RCC 7860 (cell line): ENCODE measurements around the gene SSTR4.
"Not testable (repeated sequence)": the region's sequence is repeated elsewhere in the genome, so short reads cannot be mapped to it uniquely, and the experiment has no call there.

Source experiments
- DNase-seq: peaks from one replicate; pipeline ENCODE4 v3.0.0-alpha.2; 2015; ENCODE audit warnings: low spot score
- FAIRE-seq: peaks from 2 replicates; lab custom pipeline; 2012; peaks lifted over from hg19 to GRCh38; lab: Jason Lieb, UNC

SSTR4 gene, protein sequence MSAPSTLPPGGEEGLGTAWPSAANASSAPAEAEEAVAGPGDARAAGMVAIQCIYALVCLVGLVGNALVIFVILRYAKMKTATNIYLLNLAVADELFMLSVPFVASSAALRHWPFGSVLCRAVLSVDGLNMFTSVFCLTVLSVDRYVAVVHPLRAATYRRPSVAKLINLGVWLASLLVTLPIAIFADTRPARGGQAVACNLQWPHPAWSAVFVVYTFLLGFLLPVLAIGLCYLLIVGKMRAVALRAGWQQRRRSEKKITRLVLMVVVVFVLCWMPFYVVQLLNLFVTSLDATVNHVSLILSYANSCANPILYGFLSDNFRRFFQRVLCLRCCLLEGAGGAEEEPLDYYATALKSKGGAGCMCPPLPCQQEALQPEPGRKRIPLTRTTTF

DNA sequence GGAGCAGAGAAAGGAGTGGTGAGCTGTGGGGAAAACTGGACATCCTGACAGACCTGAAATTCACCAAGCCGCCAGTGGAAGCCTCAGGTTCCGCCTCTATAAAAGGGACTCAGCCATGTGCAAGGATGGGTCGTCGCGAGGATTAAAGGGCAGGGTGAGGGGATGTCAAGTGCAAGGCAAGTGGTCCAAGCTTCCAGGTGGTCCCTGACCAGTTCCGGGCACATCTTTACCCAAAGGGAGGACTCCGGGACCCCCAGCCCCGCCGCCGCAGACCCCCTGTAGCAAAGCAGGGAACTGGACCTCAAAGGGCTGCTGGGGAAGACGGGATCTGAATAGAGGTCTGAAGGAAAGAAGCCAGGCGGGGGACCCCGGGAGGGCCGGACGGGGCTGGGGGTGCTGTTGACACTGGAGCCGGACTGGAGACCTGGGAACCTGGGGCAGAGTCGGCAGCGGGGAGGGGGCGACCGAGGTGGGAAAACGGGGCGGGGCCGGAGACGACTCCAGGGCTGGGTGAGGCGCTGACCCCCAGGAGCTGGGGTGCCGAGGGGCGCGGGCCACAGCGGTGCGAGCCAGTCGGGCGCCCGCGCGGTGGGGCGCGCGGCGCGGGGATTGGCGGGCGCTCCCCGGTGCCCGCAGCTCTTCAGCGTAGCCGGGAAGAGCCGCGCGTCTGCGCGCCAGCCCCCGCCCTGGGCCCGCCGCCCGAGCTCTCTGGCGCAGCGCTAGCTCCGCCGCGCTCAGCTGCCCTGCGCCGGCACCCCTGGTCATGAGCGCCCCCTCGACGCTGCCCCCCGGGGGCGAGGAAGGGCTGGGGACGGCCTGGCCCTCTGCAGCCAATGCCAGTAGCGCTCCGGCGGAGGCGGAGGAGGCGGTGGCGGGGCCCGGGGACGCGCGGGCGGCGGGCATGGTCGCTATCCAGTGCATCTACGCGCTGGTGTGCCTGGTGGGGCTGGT lies at the start of gene SSTR4:
TSS of gene SSTR4 (plus strand) at position 592 of the 951 bp plus-strand sequence. CDS start at position 764, 172 bp downstream.
- no peak for DNase-seq
- no peak for FAIRE-seq

DNA sequence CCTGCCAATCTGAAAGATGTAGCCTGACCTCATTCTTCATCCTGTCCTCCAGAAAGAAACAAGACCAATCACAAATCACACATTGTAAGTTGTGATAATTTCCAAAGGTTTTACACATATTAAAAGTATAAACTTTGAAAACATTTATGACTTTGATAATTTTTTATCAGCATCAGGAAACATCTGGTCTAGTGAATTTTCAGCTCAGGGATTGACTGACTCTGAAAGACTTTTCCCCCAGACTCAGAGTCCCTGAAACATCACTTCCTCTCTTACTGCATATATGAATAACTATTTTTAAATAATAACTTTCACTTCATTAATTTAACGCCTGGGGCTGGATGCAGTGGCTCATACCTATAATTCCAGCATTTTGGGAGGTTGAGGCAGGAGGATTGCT lies 48.5 kb upstream of the SSTR4 start:
- FAIRE-seq, result no peak
- DNase-seq, result no peak

DNA sequence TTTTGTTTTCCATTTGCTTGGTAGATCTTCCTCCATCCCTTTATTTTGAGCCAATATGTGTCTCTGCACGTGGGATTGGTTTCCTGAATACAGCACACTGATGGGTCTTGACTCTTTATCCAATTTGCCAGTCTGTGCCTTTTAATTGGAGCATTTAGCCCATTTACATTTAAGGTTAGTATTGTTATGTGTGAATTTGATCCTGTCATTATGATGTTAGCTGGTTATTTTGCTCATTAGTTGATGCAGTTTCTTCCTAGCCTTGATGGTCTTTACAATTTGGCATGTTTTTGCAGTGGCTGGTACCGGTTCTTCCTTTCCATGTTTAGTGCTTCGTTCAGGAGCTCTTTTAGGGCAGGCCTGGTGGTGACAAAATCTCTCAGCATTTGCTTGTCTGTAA lies 43.7 kb upstream of the SSTR4 start:
- FAIRE-seq, DNase-seq: not testable (repeated sequence)

DNA sequence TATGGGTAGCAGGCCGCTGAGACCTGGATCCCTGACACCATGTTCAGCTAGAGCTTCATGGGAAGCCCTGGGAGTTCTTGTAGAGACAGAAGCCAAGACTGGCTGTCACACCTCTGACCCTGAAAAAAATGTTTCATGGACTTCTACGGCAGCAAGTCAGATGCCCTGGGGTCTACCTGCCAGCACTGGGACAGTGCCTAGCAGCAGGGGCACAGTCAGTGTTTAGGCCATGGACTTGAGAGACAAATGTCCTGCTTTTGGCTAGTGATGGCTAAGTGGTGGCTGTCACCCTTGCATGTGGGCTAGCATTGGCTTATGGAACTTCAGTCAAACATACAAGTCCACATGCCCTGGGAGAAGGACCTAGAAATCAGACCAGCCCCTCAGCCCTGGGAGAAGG lies 41.3 kb upstream of the SSTR4 start:
- DNase-seq (no peak), FAIRE-seq (no peak)

DNA sequence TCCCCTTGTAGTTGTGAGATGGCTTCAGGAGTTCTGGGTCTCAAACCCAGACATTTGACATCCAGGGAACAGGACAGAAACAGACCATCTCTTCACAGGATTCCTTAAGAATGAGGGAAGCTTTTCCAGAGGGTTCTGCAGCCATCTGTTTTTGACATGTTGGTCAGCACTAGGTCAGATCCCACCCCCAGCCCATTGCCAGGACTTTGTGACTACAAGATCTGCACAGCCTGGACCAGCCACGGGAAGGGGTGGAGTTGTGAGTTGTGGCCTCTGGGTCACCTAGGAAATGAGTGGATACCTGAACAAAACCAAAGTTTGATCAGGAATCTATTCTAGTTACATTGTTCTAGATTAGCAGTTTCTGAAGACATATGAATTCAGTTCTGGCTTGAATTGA lies 39.2 kb upstream of the SSTR4 start:
- FAIRE-seq, result no peak
- DNase-seq, result no peak

DNA sequence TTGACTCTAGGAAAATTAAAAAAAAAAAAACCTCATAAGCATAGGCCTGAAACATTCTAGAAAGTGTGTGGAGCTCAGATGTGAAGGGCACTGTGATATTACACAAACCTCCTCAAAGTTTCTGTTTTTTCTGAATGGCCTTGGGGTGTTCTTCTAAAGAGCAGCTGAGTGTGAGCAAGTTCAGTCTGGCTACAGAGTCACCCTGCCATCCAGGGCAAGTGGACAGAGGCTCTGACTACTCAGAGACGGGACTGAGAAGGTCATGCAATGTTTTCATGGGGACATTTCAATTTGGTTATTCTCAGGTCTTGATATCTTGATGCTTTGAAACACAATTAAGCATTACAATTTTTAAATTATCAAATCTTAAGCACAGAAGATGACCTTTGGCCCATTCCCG lies 36.6 kb upstream of the SSTR4 start:
- FAIRE-seq (no peak), DNase-seq (no peak)

DNA sequence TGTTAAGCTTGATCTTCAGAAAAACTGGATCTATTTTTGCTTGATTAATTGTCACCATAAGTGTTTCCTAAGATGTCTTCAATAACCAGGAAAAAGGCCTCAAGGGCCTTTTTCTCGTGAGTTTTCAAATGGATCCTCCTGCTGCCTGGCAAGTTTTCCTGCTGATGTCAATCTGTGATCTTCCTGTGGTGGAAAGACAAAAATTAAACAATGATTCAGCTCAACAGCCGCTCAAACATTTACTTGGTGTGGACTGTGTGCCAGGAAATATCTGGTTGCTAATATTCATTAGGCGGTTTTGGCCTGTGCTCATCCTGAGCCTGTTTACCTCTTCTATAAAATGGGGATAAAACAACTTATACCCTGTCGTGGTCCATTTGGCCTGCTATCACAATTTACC lies 35.4 kb upstream of the SSTR4 start:
- FAIRE-seq, result peak; percentile 44

DNA sequence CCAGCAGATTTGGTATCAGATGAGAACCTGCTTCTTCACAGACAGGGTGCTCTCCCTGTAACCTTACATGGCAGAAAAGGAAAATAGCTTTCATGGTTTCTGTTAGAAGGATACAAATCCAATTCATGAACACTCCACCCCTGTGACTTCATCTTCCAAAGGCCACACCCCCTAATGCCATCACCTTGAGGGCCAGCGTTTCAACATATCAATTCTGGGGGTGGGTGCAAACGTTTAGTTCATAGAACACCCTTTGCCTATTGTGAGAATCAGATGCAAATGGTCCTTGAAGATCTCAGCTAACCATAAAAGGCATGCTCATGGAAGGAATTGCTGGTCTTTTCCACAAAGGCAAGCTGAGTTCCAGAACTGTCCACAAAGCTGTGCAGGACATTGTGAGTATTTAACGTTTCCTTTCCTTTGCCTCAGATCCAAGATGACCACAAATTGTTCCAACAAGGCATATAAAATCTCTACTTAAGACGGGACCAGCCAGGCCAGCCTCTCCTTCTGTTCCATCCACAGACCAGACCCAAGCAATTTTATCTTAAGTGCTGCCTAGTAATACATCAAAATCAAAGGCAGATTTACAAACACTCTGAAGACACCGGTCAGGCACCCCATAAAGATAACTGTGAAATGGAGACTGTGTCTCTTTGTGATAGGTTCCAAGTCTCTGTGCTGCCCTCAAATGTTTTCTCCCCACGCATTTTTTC lies 34.7 kb upstream of the SSTR4 start:
- DNase-seq (no peak), FAIRE-seq (no peak)

More for the DNA sequence above, 35.4 kb upstream of the SSTR4 start:
- peak; percentile 38 for DNase-seq

DNA sequence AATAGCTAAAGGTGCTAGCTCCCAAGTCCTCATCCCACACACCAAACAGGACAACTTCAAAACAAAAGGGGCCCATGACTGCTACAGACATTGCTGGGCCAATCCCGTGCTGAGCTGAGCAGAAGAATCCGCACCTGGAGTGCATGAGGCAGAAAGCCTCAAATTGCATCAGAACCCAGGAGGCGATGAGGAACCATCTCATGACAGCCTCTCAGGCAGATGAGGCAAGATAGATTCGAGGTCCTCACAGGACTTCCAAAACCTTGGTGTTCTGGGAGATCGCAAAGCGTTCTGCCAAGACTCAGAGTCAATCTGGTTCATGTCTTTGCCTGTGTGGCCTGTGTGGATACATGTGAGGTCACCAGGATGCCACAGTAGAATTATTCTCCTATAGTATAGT lies 32.8 kb upstream of the SSTR4 start:
- no peak for FAIRE-seq
- DNase-seq, result no peak

DNA sequence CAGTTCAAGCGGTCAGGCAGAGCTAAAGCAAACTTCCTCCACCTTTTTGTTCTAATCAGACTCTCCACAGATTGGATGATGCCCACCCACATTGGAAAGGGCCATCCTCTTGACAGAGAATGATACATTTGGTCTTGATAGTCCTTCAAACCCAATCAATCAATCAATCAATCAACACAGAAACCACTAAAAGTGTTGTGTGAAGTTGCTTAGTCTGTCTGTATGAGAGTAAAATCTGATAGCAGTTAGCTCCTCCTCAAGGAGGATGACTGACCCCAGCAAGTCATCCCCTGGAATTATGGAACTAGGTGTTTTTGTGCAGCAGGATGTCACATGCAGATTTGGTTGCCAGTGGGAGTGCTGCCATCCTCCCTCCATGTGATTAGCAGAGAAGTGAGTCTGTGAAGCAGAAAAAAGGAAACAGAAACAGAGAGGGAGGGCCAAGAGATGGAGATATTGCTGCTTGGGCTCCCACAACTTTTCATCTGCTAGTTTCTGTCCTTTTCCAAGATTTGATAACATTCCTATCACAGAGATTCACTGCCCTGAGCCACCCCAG lies 32.0 kb upstream of the SSTR4 start:
- DNase-seq (no peak), FAIRE-seq (no peak)

DNA sequence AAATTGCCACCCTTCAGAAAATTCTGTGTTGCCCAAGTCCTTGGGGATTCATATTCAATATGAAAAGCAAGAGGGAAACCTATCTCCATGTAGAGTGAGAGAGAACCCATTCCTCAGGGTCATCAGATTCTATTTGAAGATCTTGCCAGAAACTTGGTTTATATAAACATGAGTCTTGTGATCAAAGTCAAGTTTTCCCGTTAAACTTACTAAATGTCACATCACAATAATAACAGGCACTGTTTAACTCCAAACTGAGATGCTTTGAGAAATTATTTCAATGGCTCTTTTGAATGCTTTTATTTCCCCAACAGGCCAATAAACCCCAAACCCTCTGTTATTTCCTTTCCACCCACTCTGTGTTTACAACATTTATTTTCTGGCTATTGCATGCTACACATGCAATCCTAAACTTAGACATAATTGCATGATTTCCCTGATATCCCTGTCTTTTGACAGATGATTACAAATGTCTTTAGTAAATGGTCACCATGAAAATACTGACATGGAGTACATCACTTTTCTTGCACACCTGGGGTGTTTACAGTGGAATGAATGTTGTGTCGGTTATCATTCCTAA lies 31.1 kb upstream of the SSTR4 start:
- no peak for DNase-seq
- no peak for FAIRE-seq

DNA sequence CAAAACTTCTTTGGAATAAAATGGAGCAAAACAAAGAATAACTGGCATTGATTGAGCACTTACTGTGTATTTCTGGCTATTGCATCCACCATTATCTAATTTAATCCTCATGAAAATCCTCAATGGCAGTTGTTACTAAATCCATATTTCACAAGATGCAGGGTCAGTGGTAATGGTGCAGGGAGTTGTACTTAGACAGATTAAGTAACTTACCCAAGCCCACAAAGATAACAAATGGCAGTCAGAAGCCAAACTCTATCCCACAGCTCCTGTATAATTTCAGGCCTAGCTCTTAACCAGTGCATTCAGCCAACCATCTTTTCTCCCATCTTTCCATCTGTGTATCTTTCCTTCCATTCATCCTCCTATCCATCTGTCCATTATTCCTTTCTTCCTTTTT lies 29.3 kb upstream of the SSTR4 start:
- no peak for FAIRE-seq
- DNase-seq, result no peak

DNA sequence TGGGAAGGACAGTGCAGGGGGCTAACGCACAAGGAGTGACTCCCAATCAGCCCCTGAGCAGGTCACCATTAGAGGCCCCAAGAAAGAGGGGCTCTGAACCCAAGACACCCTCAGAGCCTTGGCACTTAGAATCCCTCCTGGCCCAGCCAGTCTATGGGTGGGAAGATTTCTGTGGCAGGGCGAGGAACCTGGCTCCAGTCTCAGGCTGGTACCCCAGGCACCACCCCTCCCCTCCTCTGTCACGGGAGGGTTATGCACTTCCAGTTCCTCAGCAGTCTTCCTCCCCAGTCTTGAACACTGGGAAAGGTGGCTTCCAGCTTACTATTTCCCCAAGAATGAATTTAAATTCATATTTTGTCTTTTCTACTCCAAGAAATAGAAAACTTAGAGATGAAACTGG lies 27.6 kb upstream of the SSTR4 start:
- FAIRE-seq (no peak), DNase-seq (no peak)

DNA sequence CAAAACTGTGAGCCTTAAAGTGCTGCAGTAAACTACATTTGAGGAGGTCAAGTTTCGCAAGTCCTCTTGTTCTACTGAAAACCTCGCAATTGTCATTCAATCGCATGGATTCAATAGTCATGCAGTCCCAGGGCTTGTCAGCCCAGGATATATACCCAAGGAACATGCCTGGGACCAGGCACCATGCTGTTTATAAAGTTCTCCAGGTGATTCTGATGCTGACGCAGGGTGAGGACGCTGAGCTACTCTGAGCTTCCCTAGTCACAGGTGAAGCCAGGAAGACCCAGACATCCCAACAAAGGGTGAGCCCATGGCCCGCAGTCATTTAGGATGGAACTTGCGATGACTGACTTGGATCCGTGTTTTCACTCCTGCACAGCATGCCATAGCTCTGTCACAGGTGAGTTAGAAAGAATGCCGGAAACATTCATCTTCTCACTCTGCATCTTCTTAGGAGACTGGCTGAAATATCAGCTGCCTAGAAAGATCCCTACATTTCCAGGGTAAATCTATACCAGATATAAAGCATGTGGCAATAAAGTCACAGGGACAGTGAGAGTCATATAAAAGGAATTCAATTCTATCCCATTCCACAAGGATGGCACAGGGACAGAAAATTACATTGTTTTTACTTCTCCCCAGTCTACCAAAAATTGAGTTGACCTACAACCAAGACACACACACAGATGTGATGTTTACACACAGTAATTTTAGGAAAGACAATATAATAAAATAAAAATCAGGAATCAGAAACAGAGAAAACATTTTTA lies 27.0 kb upstream of the SSTR4 start:
- no peak for FAIRE-seq

DNA sequence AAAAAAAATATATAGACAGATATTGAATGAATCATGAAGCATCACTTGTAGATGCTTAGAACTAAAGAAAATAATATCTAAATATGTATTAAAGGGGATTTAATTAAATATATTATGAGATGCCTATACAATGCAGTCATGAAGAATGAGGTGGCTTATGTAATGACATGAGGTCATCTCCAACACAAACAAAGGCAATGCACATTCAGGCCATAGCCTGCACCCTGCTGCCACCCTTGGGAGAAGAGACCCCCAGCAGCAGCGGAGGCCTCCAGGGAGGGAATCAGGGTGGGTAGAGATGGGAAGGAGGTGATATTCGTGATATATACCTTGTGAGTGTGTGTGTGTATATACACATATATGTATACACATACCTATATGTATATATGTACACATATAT lies 26.4 kb upstream of the SSTR4 start:
- peak; percentile 7 for DNase-seq
- FAIRE-seq, result no peak

More for the DNA sequence above, 27.0 kb upstream of the SSTR4 start:
- no peak for DNase-seq

DNA sequence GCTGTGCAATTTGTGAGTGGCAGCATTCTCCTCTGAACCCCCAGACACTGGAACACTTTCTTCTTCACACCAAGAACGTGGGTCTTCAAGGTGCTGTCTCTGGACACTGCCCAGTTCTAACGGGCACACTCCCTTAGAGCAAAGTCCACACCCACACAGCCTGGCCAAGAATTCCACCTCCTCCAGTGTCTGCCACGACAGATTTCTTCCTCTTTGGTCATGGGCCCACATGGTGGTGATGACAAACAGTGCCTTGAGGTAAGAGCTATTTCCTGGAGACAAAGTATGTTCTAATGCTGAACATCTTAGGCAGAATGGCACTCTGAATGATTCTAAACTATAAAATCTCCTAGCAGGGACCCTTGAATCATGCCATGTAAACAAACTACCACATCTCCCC lies 25.5 kb upstream of the SSTR4 start:
- DNase-seq (peak; percentile 7), FAIRE-seq (no peak)

DNA sequence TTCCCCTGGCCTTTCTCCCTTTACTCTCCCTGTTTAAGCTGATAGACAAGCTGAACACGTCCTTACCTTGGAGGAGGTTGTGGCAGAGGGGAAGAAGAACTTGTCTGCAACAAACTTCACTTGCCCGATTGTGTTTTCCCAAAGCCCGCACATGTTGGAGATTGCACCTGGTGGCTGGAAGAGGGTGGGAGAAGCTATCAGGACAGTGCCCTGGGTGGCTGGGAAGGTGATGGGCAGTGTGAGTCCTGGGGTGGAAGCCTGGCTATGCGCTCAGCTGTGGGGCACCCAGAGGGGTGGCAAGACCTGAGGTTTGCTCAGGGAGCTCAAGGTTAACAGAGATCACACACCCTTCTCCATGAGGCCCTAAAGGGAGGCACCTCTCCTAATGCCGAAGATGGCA lies 25.0 kb upstream of the SSTR4 start:
- FAIRE-seq (no peak), DNase-seq (no peak)

DNA sequence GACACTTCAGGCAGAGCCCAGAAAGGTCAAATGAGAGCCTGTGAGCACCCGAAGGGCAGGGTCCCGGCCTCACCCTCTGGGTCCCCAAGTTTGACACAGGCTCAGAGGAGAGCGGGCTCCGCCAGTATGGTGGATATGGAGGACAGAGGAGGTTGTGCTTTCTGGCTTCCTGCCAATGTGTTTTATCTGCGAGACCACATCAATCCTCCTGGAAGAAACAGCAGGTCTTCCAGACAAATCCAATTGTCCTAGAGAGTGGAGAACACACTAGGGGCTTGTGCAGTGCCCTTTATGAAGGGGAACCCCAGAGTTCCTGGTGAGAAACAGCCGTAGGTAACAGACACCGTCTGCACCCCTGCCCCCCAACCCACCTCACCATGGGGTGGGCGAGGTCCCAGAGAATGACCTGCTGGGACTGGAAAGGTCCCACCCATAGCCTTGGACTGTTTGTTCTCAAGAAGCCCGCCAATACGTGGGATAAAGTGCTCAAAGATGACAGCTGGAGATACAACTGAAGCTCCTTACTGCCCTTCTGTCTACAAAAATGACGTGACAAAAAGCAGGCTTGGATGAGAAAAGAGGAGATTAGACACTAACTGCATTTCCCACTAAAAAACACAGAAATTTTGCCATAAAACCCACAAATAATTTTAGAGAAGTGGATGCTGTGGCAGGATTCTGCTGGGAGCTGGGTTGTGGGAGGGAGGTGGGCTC lies 23.9 kb upstream of the SSTR4 start:
- FAIRE-seq (no peak), DNase-seq (no peak)

DNA sequence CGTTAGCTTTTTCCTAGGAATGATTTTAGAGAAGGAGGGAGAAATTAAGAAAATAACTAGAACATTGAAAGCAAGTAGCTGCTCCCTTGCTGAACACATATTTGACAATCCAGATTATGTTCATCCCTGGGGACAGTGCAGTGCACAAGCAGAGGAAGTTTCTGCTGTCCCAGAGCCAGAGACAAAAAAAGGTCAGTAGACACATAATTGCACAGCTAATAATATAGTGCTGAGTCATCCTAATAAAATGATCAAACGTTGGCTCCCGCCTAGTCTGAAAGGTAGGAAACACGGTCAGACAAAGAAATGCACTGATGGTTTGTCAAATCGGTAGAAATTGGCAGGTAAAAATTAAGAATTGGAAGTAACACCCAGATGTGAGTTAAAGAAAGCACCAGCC lies 21.7 kb upstream of the SSTR4 start:
- DNase-seq (no peak), FAIRE-seq (no peak)
